ENCODE measurements around the gene ST3GAL4.

DNA sequence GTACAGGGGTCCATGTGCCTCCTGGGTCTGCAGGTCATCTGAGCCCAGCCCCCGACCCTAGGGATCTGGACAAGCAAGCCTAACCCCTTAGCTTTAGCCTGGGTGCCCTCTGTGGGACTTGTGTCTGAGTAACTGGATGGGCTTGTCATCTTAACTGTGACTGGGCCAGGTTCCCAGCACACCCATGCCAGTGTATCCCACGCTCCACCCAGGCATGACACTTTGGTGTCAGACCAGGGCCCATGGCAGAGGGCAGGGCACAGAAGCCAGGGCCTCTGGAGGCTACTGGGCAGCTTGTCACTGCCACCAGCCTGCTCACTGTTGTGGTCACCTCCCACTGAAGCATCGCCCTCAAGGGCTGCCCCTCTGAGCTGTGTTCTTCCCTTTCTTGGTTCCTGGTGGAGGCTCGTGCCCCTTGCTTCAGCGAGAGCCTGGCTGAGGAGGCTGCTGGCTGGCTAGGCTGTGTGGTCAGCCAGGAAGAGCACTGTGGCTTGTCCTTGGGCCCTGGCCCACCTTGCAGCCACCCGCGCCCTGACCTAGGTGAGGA, 80.8 kb downstream of the ST3GAL4 start:
- no peak for TF ChIP-seq ZNF239 (tag by site-specific recombination; IDR thresholded peaks at IDR 0.05)
- TF ChIP-seq, protein P1, sequence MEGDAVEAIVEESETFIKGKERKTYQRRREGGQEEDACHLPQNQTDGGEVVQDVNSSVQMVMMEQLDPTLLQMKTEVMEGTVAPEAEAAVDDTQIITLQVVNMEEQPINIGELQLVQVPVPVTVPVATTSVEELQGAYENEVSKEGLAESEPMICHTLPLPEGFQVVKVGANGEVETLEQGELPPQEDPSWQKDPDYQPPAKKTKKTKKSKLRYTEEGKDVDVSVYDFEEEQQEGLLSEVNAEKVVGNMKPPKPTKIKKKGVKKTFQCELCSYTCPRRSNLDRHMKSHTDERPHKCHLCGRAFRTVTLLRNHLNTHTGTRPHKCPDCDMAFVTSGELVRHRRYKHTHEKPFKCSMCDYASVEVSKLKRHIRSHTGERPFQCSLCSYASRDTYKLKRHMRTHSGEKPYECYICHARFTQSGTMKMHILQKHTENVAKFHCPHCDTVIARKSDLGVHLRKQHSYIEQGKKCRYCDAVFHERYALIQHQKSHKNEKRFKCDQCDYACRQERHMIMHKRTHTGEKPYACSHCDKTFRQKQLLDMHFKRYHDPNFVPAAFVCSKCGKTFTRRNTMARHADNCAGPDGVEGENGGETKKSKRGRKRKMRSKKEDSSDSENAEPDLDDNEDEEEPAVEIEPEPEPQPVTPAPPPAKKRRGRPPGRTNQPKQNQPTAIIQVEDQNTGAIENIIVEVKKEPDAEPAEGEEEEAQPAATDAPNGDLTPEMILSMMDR (tag by site-specific recombination; IDR thresholded peaks at IDR 0.05) = no peak
- TF ChIP-seq TSHZ1 (tag by site-specific recombination; IDR thresholded peaks at IDR 0.05; ENCODE audit: borderline replicate concordance) = no peak
- TF ChIP-seq, protein P2, sequence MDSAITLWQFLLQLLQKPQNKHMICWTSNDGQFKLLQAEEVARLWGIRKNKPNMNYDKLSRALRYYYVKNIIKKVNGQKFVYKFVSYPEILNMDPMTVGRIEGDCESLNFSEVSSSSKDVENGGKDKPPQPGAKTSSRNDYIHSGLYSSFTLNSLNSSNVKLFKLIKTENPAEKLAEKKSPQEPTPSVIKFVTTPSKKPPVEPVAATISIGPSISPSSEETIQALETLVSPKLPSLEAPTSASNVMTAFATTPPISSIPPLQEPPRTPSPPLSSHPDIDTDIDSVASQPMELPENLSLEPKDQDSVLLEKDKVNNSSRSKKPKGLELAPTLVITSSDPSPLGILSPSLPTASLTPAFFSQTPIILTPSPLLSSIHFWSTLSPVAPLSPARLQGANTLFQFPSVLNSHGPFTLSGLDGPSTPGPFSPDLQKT (IDR thresholded peaks at IDR 0.05; ENCODE audit: borderline replicate concordance, low read depth, low read length) = no peak
- TF ChIP-seq ZNF76 (tag by site-specific recombination; IDR thresholded peaks at IDR 0.05; ENCODE audit: borderline replicate concordance, low read depth) = no peak
- TF ChIP-seq ZNF530 (tag by site-specific recombination; IDR thresholded peaks at IDR 0.05; ENCODE audit: low read depth) = no peak
- no peak for TF ChIP-seq ZNF24 (tag by site-specific recombination; IDR thresholded peaks at IDR 0.05)
- no peak for TF ChIP-seq KLF1 (tag by site-specific recombination; IDR thresholded peaks at IDR 0.05)
- TF ChIP-seq REST (tag by site-specific recombination; IDR thresholded peaks at IDR 0.05) = no peak
- TF ChIP-seq, protein P3, sequence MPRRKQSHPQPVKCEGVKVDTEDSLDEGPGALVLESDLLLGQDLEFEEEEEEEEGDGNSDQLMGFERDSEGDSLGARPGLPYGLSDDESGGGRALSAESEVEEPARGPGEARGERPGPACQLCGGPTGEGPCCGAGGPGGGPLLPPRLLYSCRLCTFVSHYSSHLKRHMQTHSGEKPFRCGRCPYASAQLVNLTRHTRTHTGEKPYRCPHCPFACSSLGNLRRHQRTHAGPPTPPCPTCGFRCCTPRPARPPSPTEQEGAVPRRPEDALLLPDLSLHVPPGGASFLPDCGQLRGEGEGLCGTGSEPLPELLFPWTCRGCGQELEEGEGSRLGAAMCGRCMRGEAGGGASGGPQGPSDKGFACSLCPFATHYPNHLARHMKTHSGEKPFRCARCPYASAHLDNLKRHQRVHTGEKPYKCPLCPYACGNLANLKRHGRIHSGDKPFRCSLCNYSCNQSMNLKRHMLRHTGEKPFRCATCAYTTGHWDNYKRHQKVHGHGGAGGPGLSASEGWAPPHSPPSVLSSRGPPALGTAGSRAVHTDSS (tag by site-specific recombination; IDR thresholded peaks at IDR 0.05) = no peak
- no peak for TF ChIP-seq OSR2 (tag by site-specific recombination; IDR thresholded peaks at IDR 0.05)
